Measurements from ENCODE around the gene AKAP12.

AKAP12 gene

GRCh38 chr6:151228788-151229400 is 10.9 kb upstream of the AKAP12 start:
- Histone ChIP-seq H3K9me3 (ENCODE audit: control insufficient read depth, low read length) (no peaks in the 10 kb centered on the region), H3K79me1 (replicated peaks; ENCODE audit: low read length, poor library complexity, severe bottlenecking) (no peaks in the 10 kb centered on the region), H3K4ac (ENCODE audit: low read depth in 1 of 2, low read length in 2 of 2) (no peak overlapping the region), H2BK120ac (ENCODE audit: low read depth, low read length) (no peak overlapping the region), H3K27me3 (ENCODE audit: control insufficient read depth in 1 of 2, insufficient read depth in 1 of 2, low read length in 2 of 2) (no peaks in the 10 kb centered on the region), H3K4me3 (ENCODE audit: insufficient read depth in 1 of 2, low read depth in 1 of 2, low read length in 2 of 2) (no peak overlapping the region), H4K8ac (ENCODE audit: low read length) (no peak overlapping the region), H4K91ac (ENCODE audit: low read length) (no peak overlapping the region), H3K14ac (ENCODE audit: low read length in 2 of 2) (no peak overlapping the region), H3K23ac (ENCODE audit: low read length in 2 of 2) (no peak overlapping the region), H2AK5ac (ENCODE audit: low read length, severe bottlenecking) (no peak overlapping the region), H3K9ac (ENCODE audit: low read length) (no peak overlapping the region), H3K36me3 (ENCODE audit: control insufficient read depth in 1 of 2, insufficient read depth in 2 of 2, low read depth in 1 of 2, low read length in 2 of 2) (no peaks in the 10 kb centered on the region), H2BK5ac (ENCODE audit: low read depth, low read length, poor library complexity, severe bottlenecking) (no peak overlapping the region), H3K27ac (ENCODE audit: low read length, poor library complexity, severe bottlenecking) (no peak overlapping the region), H2AFZ (ENCODE audit: low read depth, low read length) (no peak overlapping the region), H3K4me2 (ENCODE audit: low read length, poor library complexity, severe bottlenecking) (no peak overlapping the region), H2BK12ac (ENCODE audit: low read length in 2 of 2) (no peak overlapping the region), H3K18ac (ENCODE audit: low read depth in 1 of 2, low read length in 2 of 2) (no peak overlapping the region), H2BK15ac (ENCODE audit: low read depth, poor library complexity, severe bottlenecking) (no peak overlapping the region), H3K4me1 (ENCODE audit: control insufficient read depth, insufficient read depth, low read depth, low read length) (no peaks in the 10 kb centered on the region)
- 85% methylated on average over 3 of the region's 3 CpGs for WGBS
- no peak for DNase-seq

GRCh38 chr6:151229401-151230276 is 10.1 kb upstream of the AKAP12 start:
- no peak overlapping the region for H2BK120ac ChIP-seq (ENCODE audit: low read depth, low read length)
- no peak overlapping the region for H3K23ac ChIP-seq (ENCODE audit: low read length in 2 of 2)
- H4K91ac ChIP-seq (ENCODE audit: low read length): no peak overlapping the region
- H2AFZ ChIP-seq (ENCODE audit: low read depth, low read length): no peak overlapping the region
- H3K9me3 ChIP-seq (ENCODE audit: control insufficient read depth, low read length): no peaks in the 10 kb centered on the region
- H3K36me3 ChIP-seq (ENCODE audit: control insufficient read depth in 1 of 2, insufficient read depth in 2 of 2, low read depth in 1 of 2, low read length in 2 of 2): no peaks in the 10 kb centered on the region
- 90% methylated on average over 11 of the region's 11 CpGs for WGBS
- H2AK5ac ChIP-seq (ENCODE audit: low read length, severe bottlenecking): no peak overlapping the region
- no peaks in the 10 kb centered on the region for H3K27me3 ChIP-seq (ENCODE audit: control insufficient read depth in 1 of 2, insufficient read depth in 1 of 2, low read length in 2 of 2)
- no peak overlapping the region for H2BK15ac ChIP-seq (ENCODE audit: low read depth, poor library complexity, severe bottlenecking)
- H3K4me3 ChIP-seq (ENCODE audit: insufficient read depth in 1 of 2, low read depth in 1 of 2, low read length in 2 of 2): no peak overlapping the region
- H3K4me1 ChIP-seq (ENCODE audit: control insufficient read depth, insufficient read depth, low read depth, low read length): no peaks in the 10 kb centered on the region
- H4K8ac ChIP-seq (ENCODE audit: low read length): no peak overlapping the region
- H3K27ac ChIP-seq (ENCODE audit: low read length, poor library complexity, severe bottlenecking): no peak overlapping the region
- H3K18ac ChIP-seq (ENCODE audit: low read depth in 1 of 2, low read length in 2 of 2): no peak overlapping the region
- no peak overlapping the region for H2BK12ac ChIP-seq (ENCODE audit: low read length in 2 of 2)
- no peak overlapping the region for H3K4me2 ChIP-seq (ENCODE audit: low read length, poor library complexity, severe bottlenecking)
- no peak overlapping the region for H3K4ac ChIP-seq (ENCODE audit: low read depth in 1 of 2, low read length in 2 of 2)
- no peaks in the 10 kb centered on the region for H3K79me1 ChIP-seq (replicated peaks; ENCODE audit: low read length, poor library complexity, severe bottlenecking)
- no peak overlapping the region for H3K9ac ChIP-seq (ENCODE audit: low read length)
- no peak for DNase-seq
- H2BK5ac ChIP-seq (ENCODE audit: low read depth, low read length, poor library complexity, severe bottlenecking): no peak overlapping the region
- H3K14ac ChIP-seq (ENCODE audit: low read length in 2 of 2): no peak overlapping the region

GRCh38 chr6:151230277-151230577 is 9.5 kb upstream of the AKAP12 start:
- no peak overlapping the region for H4K8ac ChIP-seq (ENCODE audit: low read length)
- H3K4me2 ChIP-seq (ENCODE audit: low read length, poor library complexity, severe bottlenecking): no peak overlapping the region
- no peak overlapping the region for H3K4ac ChIP-seq (ENCODE audit: low read depth in 1 of 2, low read length in 2 of 2)
- H3K79me1 ChIP-seq (replicated peaks; ENCODE audit: low read length, poor library complexity, severe bottlenecking): no peaks in the 10 kb centered on the region
- H3K23ac ChIP-seq (ENCODE audit: low read length in 2 of 2): no peak overlapping the region
- no peak for DNase-seq
- whole genome bisulfite sequencing: 94% methylated on average over 3 of the region's 4 CpGs
- no peaks in the 10 kb centered on the region for H3K36me3 ChIP-seq (ENCODE audit: control insufficient read depth in 1 of 2, insufficient read depth in 2 of 2, low read depth in 1 of 2, low read length in 2 of 2)
- H2BK15ac ChIP-seq (ENCODE audit: low read depth, poor library complexity, severe bottlenecking): no peak overlapping the region
- no peak overlapping the region for H3K27ac ChIP-seq (ENCODE audit: low read length, poor library complexity, severe bottlenecking)
- H2BK12ac ChIP-seq (ENCODE audit: low read length in 2 of 2): no peak overlapping the region
- no peak overlapping the region for H3K18ac ChIP-seq (ENCODE audit: low read depth in 1 of 2, low read length in 2 of 2)
- no peaks in the 10 kb centered on the region for H3K27me3 ChIP-seq (ENCODE audit: control insufficient read depth in 1 of 2, insufficient read depth in 1 of 2, low read length in 2 of 2)
- no peak overlapping the region for H3K4me3 ChIP-seq (ENCODE audit: insufficient read depth in 1 of 2, low read depth in 1 of 2, low read length in 2 of 2)
- no peak overlapping the region for H3K14ac ChIP-seq (ENCODE audit: low read length in 2 of 2)
- no peak overlapping the region for H3K9ac ChIP-seq (ENCODE audit: low read length)
- no peak overlapping the region for H2BK5ac ChIP-seq (ENCODE audit: low read depth, low read length, poor library complexity, severe bottlenecking)
- H2AK5ac ChIP-seq (ENCODE audit: low read length, severe bottlenecking): no peak overlapping the region
- no peaks in the 10 kb centered on the region for H3K9me3 ChIP-seq (ENCODE audit: control insufficient read depth, low read length)
- H3K4me1 ChIP-seq (ENCODE audit: control insufficient read depth, insufficient read depth, low read depth, low read length): no peaks in the 10 kb centered on the region
- no peak overlapping the region for H4K91ac ChIP-seq (ENCODE audit: low read length)
- no peak overlapping the region for H2BK120ac ChIP-seq (ENCODE audit: low read depth, low read length)
- no peak overlapping the region for H2AFZ ChIP-seq (ENCODE audit: low read depth, low read length)

GRCh38 chr6:151232899-151233298 is 6.9 kb upstream of the AKAP12 start:
- Histone ChIP-seq H3K14ac (ENCODE audit: low read length in 2 of 2) (no peak overlapping the region), H2BK12ac (ENCODE audit: low read length in 2 of 2) (no peak overlapping the region), H3K27me3 (ENCODE audit: control insufficient read depth in 1 of 2, insufficient read depth in 1 of 2, low read length in 2 of 2) (no peaks in the 10 kb centered on the region), H3K4me1 (ENCODE audit: control insufficient read depth, insufficient read depth, low read depth, low read length) (no peaks in the 10 kb centered on the region), H4K91ac (ENCODE audit: low read length) (no peak overlapping the region), H2BK120ac (ENCODE audit: low read depth, low read length) (no peak overlapping the region), H2AK5ac (ENCODE audit: low read length, severe bottlenecking) (no peak overlapping the region), H3K4me3 (ENCODE audit: insufficient read depth in 1 of 2, low read depth in 1 of 2, low read length in 2 of 2) (no peak overlapping the region), H3K23ac (ENCODE audit: low read length in 2 of 2) (no peak overlapping the region), H3K36me3 (ENCODE audit: control insufficient read depth in 1 of 2, insufficient read depth in 2 of 2, low read depth in 1 of 2, low read length in 2 of 2) (no peaks in the 10 kb centered on the region), H2AFZ (ENCODE audit: low read depth, low read length) (no peak overlapping the region), H2BK5ac (ENCODE audit: low read depth, low read length, poor library complexity, severe bottlenecking) (no peak overlapping the region), H3K79me1 (replicated peaks; ENCODE audit: low read length, poor library complexity, severe bottlenecking) (no peaks in the 10 kb centered on the region), H3K9me3 (ENCODE audit: control insufficient read depth, low read length) (no peaks in the 10 kb centered on the region), H3K18ac (ENCODE audit: low read depth in 1 of 2, low read length in 2 of 2) (no peak overlapping the region), H3K4me2 (ENCODE audit: low read length, poor library complexity, severe bottlenecking) (no peak overlapping the region), H3K9ac (ENCODE audit: low read length) (no peak overlapping the region), H3K4ac (ENCODE audit: low read depth in 1 of 2, low read length in 2 of 2) (no peak overlapping the region), H2BK15ac (ENCODE audit: low read depth, poor library complexity, severe bottlenecking) (no peak overlapping the region), H3K27ac (ENCODE audit: low read length, poor library complexity, severe bottlenecking) (no peak overlapping the region), H4K8ac (ENCODE audit: low read length) (no peak overlapping the region)
- no peak for DNase-seq
- WGBS: 79% methylated on average over 1 of the region's 1 CpG

Measured in mesenchymal stem cell (in vitro differentiated cells and primary cell).